NCI-H1417 (cell line): ENCODE data around the gene ZNF445.
"Not testable (repeated sequence)": the region's sequence is repeated elsewhere in the genome, so short reads cannot be mapped to it uniquely, and the experiment has no call there.

Source experiments
- DNase-seq, 3 experiments: peaks; one replicate each; lab custom pipeline; 2025; lab: John Stamatoyannopoulos, UW

ZNF445 gene

DNA sequence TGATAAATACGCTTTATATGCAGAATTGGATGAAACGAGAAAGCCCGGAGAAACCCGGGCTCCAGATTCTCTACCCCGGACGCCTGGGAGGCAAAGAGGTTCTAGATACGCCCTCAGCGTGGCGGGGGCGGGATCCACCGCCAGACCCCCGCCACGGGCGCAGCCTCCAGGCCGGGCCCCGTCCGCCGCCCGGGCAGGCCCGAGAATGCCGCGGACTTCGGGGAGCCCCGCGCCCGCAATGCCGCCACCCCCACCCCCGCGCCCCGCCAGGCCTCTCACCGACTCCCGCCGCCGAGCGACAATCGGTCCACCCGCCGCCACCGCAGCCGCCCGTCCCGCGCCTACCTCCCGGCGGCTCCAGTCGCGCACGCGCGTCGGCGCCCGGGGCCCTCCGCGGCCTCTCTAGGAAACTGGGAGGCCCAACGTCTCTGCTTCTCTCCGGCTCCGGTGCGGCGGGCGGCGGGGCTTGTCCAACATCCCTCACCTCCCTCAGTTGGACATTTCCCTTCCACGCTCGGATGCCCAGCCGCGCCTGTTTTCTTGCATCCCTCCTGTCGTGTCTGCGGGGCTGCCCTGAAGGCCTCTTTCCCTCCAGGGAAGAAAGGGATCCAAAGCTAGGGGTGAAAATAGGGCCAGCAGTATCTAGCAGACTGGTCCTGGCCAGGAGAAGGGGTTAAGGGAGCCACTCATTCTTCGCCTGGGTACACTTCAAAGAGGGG is at the start of gene ZNF445:
Gene ZNF445 (minus strand): TSS at position 359 of the 719 bp plus-strand sequence. CDS start 22,121 bp downstream, outside the sequence.
- DNase-seq, result peak; percentile 54 to 81 (median 78)

DNA sequence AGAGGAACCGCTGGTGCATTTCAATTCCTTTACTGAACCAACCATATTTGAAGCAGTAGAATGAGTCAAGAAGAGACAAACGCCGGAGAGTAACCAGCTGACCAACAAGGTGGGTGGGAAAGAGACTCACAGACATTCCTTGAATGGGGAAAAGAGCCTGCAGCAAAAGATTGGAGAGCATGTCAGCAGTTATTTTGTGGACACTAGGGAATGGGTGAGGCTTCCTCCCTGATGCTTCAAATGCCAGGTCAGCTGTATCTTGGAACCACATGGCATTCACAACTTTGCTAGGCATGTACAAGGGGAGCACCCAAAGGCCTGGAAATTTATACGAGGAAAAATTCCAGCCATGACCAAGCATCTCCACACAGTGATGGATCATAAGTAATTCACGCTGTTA is 47.6 kb upstream of the ZNF445 start:
- DNase-seq, result no peak

- no peak for DNase-seq
These were observed 45.0 kb upstream of the ZNF445 start for GRCh38 chr3:44522494-44522933.

- DNase-seq, result no peak
These were observed 44.3 kb upstream of the ZNF445 start for GRCh38 chr3:44521721-44522120.

DNA sequence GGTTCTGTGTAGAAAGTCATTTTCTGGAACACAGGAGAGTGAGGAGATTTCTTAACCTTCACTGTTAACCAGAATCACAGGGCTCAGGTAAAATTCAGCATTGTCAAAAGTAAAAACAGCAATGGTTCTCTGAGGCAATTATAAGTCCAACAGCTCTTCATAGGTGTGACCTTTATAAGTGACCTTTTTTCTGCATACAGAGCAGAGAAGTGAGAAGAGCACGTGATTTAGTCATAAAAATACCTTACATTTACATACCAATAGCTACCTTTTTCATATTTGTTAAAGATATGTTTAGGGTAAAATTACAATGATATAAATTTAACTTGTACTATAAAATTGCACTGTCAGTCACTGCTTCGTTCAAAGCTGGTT is 41.3 kb upstream of the ZNF445 start:
- no peak for DNase-seq

DNA sequence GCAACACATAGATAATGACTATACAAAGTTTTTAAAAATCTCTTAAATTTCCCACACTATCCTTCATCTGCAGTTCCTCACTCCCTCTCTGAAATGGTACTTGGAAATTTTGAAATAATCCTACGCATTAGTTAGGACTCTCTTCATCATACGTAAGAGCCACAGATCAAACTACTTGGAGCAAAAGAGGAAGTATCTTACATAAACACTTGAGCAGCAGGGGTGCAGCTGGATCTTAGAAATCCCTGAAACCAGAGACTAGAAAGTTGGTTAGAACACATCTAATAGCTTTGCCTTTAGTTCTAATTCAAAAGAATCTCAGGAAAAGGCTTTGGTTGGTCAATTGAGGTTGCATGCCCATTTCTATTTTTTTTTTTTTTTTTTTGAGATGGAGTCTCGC is 38.8 kb upstream of the ZNF445 start:
- DNase-seq, result no peak

DNA sequence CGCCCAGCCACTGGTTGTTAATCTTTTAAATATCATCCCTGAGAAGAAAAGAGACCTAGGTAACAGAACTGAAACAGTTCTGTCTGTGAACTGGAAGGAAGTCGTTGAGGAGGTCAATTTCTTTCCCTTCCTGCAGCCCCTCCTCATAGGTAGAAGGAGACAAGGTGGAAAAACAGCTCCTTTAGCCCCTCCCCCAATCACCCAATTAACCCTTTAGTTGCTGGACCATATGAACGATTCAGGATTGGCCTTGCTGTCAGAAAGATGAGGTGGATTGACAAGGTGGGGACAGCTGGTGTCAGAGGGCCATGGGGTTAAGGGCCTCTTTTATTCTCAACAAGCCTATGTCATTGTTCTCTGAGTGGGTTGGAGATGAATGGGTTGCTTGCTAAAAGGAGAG is 36.0 kb upstream of the ZNF445 start:
- peak in 1 of 3 experiments; percentile 4 for DNase-seq

GRCh38 chr3:44511238-44511566 is 33.7 kb upstream of the ZNF445 start:
- DNase-seq, result peak; percentile 20 to 63 (median 34)

DNA sequence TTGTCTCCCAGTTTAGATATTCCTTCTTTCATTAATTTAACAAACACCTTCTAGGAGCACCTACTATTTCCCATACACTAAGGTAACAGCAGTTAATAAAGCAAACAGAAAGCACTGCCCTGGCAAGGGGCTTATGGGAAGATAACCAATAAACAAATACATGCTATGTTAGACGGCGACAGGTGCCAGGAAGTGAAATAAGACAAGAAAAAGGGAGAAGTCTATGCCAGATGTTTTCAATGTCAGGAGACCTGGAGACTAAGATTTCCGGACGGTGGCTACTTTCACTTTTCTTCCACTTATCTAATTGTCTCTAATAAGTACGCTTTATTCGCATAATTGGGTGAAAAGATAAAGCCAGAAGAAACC is 32.5 kb upstream of the ZNF445 start:
- DNase-seq, result peak in 1 of 3 experiments; percentile 63

- DNase-seq, result no peak
These were observed 32.0 kb upstream of the ZNF445 start for GRCh38 chr3:44509393-44509921.

DNA sequence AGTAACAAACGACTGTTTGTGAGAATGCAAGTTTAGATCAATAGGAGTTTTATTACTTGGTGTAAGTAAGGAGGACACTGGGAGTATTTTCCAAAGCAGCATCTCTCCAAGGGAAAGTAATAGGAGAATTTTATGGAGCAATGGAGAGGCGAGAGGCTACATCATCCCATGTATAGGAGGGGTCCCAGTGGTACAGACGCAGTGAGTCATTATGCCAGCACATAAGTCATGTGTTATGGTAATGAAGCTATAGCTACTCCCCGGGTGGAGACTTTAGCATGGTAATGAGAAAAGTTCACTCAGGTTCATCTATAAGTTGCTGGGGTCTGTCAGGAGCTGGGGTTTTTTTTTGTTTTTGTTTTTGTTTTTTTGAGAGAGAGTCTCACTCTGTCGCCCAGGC is 29.5 kb upstream of the ZNF445 start:
- DNase-seq, result no peak

DNA sequence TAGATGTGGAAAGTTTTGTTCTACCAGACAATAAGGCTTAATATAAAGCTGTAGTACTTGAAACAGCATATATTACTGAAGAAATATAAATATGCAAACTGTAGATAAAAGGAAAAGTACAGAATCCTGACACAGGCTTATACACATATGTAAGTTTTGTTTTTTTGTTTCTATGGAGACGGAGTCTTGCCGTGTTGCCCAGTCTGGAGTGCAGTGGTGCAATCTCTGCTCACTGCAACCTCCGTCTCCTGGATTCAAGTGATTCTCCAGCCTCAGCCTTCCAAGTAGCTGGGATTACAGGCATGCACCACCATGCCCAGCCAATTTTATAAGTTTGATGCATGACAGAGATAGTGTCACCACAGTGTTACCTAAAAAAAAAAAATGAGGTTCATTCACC is 29.1 kb upstream of the ZNF445 start:
- no peak for DNase-seq

DNA sequence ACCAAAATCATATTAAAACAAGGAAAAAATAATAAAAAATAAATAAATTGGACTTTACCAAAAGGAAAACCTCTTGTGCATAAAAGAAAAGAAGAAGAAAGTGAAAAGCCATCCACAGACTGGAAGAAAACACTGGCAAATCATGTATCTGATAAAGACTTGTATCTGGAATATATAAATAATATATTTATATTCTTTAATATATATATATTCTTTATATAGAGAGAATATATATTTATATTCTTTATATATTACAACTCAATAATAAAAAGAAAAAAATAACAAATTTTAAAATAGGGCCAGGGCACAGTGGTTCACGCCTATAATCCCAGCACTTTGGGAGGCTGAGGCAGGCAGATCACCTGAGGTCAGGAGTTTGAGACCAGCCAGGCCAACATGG is 27.1 kb upstream of the ZNF445 start:
- no peak for DNase-seq

DNA sequence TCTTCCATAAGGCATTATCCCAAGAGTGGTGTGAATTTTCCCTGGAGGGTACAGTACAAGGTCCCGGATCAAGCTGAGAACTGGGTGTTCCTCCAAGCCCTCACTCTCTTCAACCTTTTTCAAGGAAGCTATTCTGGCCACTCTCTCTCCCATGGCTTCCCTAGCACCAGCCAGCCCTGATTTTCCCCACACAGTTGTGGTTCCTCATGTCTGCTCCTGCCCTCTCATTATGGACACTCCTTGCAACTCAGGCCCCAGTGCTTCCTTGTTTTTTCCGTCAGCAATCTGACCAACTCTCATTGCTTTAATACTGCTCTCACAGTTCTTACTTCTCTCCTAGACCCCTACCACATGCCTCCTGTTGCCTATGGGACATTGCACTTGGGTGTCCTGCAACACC is 25.7 kb upstream of the ZNF445 start:
- DNase-seq, result not testable (repeated sequence)

- DNase-seq, result no peak
These were observed 24.5 kb upstream of the ZNF445 start for GRCh38 chr3:44501971-44502370.

GRCh38 chr3:44499899-44500168 is 22.4 kb upstream of the ZNF445 start:
- not testable (repeated sequence) for DNase-seq

DNA sequence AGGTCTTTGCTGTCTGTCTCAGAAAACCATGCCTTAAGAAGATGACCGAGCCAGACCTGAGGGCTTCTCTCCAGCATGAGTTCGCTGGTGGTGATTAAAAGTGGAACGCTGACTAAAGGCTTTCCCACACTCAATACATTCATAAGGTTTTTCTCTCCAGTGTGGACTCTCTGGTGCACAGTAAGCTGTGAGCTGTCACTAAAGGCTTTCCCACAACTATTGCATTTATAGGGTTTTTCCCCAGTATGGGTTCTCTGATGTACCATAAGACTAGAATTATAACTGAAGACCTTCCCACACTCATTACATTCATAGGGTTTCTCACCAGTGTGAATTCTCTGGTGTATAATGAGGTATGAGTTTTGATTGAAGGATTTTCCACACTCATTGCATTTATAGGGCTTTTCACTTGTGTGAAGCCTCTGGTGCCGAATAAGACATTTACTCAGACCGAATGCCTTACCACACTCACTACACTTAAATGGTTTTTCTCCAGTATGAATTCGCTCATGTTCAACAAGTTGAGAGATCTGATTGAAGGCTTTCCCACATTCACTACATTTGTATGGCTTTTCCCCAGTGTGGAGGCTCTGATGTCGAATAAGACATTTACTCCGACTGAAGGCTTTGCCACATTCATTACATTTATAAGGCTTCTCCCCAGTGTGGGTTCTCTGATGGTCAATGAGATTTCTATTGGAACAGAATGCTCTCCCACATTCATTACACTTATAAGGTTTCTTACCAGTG is 21.9 kb upstream of the ZNF445 start:
- DNase-seq, result no peak

DNA sequence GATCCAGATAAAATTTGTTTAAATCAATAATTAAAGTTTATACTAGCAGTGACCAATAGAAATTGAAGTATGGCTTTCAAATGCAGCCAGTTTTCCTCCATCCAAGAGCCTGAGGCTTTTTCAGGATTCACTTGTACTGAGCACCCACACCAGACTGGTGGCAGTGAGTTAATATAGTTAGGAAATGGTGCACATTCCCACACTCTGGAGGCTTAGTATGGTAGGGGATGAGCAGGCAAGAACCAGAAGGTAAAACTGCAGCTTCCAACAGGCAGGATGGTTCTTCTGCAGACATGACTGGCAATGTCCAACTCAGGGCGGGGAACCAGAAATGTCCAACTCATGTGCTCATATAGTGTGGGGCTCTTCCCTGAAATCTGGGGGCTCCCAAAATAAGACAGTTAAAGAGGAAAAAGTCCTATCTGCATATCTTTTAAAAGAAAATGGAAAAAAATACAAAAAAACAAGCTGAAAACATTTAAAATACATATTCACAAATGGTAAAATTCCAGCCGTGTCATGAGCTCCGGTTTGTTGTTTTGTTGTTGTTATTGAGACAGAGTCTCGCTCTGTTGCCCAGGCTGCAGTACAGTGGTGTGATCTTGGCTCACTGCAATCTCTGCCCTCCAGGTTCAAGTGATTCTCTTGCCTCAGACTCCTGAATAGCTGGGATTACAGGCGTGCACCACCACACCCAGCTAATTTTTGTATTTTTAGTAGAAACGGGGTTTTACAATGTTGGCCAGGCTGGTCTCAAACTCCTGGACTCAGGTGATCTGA is 18.4 kb upstream of the ZNF445 start:
- DNase-seq, result no peak

DNA sequence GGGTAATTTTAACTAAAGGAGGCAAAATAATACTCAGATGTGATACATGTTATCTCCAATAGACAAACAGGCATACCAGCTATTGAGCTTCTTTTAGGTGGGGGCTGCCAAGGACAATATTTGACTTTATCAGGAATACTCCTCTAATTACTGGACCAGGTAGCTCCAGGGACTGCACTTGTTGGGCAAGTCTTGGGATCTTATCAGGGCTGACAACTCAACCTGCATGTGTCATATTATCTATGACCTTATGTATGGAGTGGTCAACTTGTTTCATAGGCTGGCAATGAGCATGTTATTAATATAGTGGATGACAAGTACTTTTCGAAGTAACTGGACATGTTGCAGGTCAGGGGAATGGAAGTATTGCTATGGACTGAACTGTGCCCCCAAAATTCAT is 15.0 kb upstream of the ZNF445 start:
- no peak for DNase-seq

GRCh38 chr3:44482721-44483120 is 5.3 kb upstream of the ZNF445 start:
- no peak for DNase-seq

DNA sequence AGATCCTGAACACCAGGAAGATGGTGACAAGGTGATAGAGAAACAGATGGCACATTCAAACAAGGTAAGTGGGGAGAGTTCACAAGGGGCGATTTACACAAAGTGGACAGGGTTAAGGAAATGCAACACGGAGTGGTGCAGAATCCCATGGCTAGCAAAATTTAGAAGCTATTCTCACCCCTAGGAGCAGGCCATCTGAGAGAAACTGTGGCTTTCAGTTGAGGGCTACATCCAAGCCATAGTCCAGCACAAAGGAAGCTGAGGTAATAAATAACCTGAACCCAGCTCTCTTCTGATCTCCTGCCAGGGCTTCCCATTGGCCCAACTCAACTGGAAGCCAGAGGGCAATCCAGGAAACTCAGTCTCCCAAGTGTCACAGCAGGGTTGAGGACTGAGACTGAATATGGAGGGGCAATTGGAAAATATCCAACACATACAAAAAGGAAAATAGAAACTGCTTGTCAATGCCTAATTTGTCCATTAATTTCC is 1.2 kb upstream of the ZNF445 start:
- no peak for DNase-seq

DNA sequence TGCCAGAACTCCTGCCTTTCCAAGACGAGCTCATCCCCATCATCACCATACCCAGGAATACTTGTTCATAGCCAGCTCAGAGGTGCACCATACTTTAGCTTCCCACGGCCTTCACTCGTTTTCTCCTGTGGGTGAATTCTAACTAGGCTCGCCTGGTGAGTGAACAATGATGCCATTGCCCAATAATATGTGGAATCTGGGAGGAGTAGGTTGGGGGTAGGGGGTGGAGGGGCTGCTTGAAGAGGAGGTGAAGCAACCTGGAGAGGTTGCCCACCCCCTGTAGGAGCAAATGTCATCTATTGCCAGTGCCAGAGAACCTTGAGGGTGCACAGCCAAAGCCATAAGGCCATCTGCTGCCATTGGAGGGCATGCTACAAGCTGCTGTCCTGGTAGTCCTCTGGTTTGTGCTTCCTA is 592 bp upstream of the ZNF445 start:
- DNase-seq, result peak in 1 of 3 experiments; percentile 31

GRCh38 chr3:44476963-44477311 is 533 bp downstream of the ZNF445 start:
- no peak for DNase-seq
